HG03064 (cell line): Measurements from ENCODE around the gene PTPN3.
A peak's percentile ranks its signal among the peaks of the same experiment; 100 is the strongest.
"Not testable (repeated sequence)": the region's sequence is repeated elsewhere in the genome, so short reads cannot be mapped to it uniquely, and the experiment has no call there.

Experiments
- ATAC-seq: cut with Tn5 transposase; IDR thresholded peaks from one replicate; pipeline ENCODE4 v1.9.1; 2021; ENCODE audit warnings: low read depth; ENCODE audit not compliant: unreplicated experiment

The PTPN3 gene

DNA sequence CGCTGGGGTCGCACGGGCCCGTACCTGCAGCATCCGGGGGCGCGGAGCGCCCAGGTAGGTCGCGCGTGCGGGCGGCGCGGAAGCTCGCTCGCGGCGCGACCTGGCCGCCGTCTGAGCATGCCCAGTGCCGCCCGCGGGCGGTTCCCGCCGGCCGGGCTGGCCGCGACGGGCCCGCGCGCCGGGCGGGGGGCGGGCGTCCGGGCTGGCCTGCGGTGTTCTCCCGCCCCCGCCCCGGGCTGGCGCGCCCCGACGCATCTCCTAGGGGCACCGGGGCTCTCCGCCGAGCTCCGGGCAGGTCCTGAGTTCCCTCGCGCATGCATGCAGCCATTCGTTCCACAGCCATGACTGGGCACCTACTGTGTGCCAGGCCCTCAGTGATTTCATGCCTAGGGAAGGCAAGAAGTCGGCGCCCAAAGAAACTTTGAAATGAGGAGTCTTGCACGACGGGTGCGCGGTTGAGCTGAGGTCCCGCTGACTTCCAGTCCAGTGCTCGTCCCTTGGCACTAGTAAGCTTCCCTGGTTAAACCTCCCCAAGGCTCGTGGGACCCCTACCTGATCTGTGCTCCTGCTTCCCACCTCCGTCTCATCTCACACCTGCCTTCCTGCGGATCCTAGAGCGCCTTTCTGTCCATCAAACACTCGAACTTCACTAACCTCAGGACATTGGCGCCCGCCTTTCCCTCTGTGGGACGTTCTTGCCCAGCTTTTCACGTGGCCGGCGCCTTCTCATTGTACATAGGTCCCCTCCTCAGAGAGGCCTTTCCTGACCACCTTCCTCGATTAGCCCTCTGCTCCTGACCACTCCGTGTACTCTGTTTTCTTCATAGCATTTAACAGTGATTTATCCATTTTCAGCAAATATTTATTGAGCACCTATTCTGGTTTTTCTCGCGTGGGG is at the start of gene PTPN3:
PTPN3 (minus strand) TSS at position 113 of the 898 bp plus-strand sequence. CDS start 34,873 bp downstream, outside the sequence.
- ATAC-seq: no peak

DNA sequence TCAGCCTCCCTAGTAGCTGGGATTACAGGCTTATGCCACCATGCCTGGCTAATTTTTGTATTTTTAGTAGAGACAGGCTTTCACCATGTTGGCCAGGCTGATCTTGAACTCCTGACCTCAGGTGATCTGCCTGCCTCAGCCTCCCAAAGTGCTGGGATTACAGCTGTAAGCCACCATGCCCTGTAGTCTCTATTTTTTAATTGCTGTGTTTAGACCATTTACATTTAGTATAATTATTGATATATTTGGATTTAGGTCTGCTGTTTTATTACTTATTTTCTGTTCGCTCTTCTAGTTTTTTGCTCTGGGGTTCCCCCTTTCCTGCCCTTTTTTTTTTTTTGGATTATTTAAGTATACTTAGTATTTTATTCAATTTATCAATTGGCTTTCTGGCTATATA is 46.8 kb upstream of the PTPN3 start:
- not testable (repeated sequence) for ATAC-seq

DNA sequence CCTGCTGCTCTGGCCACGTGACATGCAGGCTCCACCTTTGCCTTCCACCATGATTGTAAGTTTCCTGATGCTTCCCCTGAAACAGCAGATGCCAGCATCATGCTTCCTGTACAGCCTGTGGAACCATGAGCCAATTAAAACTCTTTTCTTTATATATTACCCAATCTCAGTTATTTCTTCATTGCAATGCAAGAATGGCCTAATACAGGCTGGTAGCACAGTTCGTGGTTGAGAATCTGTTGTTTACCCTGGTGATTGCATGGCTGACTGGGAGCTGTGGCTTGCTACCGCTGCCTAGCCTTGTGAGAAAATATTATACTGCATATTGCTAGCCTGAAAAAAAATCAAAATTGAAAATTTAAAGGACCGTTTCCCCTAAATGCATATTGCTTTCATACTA is 44.8 kb upstream of the PTPN3 start:
- ATAC-seq: no peak

DNA sequence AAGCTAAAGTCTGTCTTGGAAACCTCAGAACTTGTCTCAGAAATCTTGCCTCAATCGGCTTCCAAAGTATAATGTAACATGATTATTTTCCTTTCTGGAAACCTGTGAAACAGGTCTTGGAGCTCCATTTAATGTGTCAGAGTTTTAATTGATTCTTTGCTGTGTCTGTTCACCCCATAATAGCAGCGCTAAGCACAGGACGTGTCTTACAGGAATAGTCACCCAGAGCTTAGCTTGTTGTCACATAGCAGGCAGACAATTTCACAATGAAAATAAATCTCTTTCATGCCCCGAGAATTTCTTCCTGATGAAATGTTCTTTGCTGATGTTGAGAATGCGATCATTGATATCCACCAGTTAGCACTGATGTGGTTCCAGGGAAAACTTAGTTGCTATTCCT is 40.2 kb upstream of the PTPN3 start:
- ATAC-seq: no peak

DNA sequence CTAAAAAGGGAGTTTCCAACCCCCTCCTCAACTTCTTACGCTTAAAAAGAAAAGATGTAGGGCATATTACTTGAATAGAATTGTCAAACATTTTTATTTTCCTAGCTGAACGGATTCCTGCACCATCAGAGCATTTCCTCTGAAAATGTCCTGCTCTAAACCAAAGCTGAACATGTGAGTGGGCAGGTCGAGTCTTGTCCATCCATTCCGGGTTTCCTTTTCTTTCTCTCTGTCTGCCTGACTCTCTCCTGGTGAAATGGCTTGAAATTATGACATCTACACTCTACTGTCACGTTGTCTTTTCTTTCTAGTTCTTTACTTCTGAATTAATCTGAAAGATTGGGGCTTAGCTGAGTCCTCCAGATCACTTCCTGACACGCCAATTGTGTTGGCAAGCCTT is 39.2 kb upstream of the PTPN3 start:
- no peak for ATAC-seq

- ATAC-seq: no peak
These were observed 38.8 kb upstream of the PTPN3 start for GRCh38 chr9:109536859-109537258.

- no peak for ATAC-seq
These were observed 37.3 kb upstream of the PTPN3 start for GRCh38 chr9:109535365-109535764.

GRCh38 chr9:109534151-109534550 is 36.0 kb upstream of the PTPN3 start:
- no peak for ATAC-seq

DNA sequence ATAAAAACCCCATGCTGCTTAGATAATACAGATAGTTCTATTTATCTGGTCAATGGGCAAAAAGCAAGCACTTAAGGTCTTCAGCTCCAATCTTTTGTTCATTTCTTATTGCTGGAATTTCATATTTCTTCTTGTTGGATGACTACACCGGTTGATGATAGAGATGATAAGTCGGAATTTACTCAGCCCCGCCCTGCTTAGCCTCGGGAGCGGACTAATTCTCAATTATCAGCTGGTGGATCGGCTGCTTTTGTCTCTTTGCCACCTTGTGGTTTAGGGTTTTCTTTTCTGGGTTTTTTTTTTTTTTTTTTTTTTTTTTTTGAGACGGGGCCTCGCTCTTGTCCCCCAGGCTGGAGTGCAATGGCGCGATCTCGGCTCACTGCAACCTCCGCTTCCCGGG is 34.5 kb upstream of the PTPN3 start:
- not testable (repeated sequence) for ATAC-seq

DNA sequence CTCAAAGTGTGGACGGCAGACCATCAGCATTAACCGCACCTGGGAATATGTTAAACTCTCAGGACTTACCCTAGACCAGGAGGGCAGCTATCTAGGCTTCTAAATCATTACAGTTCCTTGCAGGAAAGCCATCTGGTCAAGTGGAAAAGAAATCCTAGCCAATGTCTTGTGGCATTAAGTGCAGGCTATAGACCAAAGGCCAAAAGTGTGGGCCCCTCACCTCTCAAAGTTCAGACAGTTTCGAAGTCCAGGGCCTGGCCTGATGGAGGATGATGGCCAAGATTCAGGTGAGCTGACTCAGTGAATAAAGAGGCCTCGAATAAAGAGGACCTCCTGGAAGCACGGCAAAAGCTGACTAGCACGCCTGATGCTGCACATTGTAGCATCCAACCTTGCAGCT is 24.0 kb upstream of the PTPN3 start:
- no peak for ATAC-seq

DNA sequence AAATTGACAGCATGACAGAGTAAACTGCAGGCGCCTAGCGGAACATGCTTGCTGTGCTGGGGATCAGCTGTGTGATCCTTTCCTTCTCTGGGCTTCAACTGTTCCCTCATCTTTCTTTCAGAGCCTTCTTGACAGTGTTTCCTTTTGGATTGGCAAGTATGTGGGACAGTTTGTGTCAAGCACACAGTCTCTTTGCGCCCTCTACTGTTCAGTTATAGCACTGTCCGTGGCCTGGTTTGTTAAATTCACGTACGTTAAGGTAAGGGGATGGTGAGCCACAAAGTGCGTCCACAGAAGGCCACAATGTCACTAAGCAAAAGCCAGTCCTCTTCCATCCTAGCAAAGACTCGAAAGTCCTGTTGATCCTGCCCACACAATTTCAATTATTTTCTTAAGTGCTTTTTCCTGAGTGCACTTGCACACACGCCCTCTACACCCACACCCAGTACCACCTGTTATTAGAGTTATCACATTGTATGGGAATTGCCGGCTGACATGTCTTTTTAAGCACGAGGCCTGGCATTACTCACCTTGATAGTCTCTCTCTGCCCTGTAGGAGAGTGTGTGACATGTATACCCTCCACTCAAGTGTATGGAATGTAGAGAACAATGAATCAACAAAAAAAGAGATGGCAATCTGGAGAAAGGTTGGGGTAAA is 22.5 kb upstream of the PTPN3 start:
- ATAC-seq: peak; percentile 79

DNA sequence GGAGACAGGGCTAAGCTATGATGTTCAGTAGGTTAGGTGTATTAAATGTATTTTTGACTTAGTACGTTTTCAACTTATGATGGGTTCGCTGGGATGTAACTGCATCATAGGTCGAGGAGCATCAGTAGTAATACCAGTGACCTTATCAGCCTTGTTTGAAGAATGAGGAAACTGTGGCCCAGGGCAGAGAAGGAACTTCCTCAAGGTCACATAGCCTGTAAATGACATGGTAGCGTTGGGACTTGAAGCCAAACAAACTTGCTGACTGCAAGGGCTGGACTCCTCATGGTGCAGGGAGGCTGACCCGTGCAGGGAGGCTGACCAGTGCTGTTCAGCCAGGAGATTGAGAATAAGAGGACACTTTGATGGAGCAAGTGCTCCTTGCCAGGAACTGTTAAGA is 21.3 kb upstream of the PTPN3 start:
- no peak for ATAC-seq

DNA sequence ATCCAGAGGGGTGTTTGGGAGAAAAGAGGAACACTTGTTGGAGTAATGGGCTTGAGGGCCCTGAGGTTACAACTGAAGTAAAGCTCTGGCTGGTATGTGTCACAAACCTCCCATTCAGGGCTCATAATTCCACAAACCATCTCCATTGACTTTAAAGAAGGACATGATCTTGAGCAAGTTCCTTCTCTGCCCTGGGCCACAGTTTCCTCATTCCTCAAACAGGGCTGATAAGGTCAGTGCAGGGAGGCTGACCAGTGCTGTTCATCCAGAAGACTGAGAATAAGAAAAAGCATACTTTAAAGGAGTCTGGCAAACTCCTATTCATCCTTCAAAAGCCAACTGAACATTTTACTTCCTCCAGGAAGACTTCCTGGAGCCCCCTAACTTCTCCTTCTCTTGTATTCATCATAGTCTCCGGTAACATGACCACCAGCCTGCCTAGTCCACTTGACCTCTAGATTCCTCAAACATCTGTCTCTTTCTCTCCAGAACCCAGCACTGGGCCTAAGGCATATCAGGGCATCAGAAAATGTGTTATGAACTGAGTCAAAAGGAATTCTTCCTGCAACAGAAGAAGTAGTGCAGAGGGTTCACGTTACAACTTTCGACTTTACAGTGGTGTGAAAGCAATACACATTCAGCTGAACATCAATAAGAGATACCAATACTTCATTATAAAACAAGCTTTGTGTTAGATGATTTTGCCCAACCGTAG is 20.7 kb upstream of the PTPN3 start:
- ATAC-seq: no peak

- no peak for ATAC-seq
These were observed 19.8 kb upstream of the PTPN3 start for GRCh38 chr9:109517901-109518377.

DNA sequence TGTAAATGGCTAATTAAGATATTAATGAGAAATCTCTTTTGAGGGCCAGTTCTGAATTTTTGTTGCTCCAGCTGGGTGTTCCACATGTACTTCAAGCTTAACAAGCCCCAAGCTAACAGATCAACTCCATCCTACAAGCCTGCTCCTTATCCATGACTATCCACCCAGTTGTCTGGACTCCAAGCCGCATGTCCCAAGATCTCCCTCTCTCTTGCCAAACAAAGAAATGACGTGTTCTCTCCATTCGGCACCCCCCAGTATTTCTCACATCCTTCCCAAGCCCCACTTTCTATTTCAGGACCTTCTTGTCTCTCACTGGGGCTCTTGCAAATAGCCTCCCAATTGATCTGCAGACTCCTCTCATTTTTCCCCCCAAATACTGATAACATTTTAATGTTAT is 15.8 kb upstream of the PTPN3 start:
- no peak for ATAC-seq

DNA sequence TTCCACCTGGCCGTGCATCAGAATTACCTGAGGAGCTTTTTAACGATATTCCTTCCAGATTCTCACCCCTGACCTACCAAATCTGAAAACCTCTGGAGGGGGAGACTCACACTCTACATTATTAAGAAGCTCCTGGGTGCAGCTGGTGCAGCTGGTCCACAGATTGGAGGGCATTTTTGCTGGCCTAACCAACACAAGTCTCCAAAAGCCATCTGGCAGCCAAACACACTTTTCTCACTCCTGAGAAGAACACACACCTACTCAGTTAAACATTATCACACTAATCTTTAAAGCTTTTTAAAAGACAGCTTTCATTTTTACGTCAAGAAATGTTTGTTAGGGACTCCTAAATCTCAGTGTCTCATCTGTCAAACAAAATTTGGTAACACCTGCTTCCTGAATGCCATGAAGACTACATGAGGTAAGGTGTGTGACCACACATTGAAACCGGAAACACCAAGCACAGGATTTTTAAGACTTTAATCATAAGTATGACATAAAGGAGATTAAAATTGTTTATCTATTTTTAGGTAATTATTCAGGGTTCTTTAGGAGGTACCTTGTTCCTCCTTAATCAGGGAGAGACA is 14.2 kb upstream of the PTPN3 start:
- ATAC-seq: no peak

DNA sequence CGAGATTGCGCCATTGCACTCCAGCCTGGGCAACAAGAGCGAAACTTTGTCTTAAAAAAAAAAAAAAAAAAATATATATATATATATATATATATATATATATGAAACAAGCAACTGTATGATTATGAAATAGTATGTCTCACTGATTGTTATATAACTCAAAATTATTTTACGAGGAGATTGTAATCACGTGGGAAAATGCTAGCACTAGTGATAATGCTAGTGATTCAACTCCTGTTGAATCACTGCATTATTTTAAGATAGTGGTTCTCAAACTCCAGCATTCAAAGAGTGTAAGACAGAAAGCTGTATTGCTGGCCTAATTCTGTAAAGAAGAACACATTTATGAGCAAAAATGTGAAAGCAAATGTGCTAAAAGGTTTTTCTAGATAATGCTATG is 12.4 kb upstream of the PTPN3 start:
- ATAC-seq: no peak

DNA sequence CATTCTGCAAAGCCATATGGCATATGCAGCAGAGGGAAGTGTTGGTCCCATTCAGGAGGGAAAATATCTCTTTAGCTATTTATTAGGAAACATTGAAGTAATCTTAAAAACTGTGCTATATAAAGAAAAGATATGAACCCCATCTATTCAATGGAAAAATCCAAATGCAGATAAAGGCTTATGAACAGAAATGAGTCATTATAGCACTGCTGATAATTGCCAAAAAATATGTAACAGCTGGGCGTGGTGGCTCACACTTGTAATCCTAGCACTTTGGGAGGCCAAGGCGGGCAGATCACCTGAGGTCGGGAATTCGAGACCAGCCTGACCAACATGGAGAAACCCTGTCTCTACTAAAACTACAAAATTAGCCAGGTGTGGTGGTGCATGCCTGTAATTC is 11.9 kb upstream of the PTPN3 start:
- ATAC-seq: not testable (repeated sequence)

GRCh38 chr9:109509611-109510010 is 11.5 kb upstream of the PTPN3 start:
- no peak for ATAC-seq

- no peak for ATAC-seq
These were observed 9.3 kb upstream of the PTPN3 start for GRCh38 chr9:109507421-109507838.
